ENCODE results near the gene RNF126. TPM values are rescaled to one million over a fixed set of nuclear protein-coding genes. Genes with fewer than 3 reads are reported as not detected.

RNF126 gene
- total RNA-seq, 2 donors from 2014 or later, result 47.8 to 61.9 TPM

DNA sequence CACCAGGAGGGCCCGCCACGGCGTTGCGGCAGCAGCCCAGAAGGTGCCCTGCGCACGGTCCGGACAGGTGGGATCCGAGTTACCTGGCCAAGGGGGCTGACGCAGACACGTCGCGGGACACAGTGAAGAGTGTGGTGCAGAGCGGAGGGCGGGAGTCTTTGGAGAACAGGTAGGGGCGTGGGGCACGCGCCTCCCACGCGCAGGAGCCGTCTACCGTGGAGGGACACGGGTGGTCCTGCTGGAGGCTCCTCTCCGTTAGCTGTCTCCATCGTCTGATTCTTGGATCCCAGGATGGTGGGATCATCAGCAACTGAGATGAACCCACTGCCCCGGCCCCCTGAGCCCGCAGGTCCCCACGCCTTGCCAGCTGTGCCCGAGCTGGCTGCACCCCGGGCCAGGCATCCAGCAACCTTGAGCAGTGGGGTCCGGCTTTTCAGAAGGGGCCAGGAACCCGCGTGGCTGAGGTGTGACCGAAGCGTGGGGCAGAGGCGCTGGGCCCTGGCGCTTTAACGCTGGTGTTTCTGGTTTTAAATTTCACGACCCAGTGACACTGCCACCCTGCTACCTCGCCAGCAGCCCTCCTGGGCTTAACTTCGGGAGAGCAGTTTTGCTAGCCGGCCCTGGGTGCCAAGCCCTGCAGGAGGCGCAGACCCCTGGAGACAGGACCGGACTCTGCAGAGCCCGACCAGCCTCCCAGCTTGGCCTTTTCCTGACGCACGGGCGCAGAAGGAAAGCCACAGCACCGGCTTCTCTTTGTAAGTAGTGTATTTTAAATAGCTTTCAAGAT, 16.0 kb downstream of the RNF126 start:
- H3K27me3 ChIP-seq (replicated peaks; ENCODE audit: insufficient read depth), result no peaks in the 10 kb centered on the region
- no peaks in the 10 kb centered on the region for H3K4me1 ChIP-seq (ENCODE audit: control insufficient read depth in 1 of 2, low read depth in 2 of 2)
- TF ChIP-seq, protein P1, sequence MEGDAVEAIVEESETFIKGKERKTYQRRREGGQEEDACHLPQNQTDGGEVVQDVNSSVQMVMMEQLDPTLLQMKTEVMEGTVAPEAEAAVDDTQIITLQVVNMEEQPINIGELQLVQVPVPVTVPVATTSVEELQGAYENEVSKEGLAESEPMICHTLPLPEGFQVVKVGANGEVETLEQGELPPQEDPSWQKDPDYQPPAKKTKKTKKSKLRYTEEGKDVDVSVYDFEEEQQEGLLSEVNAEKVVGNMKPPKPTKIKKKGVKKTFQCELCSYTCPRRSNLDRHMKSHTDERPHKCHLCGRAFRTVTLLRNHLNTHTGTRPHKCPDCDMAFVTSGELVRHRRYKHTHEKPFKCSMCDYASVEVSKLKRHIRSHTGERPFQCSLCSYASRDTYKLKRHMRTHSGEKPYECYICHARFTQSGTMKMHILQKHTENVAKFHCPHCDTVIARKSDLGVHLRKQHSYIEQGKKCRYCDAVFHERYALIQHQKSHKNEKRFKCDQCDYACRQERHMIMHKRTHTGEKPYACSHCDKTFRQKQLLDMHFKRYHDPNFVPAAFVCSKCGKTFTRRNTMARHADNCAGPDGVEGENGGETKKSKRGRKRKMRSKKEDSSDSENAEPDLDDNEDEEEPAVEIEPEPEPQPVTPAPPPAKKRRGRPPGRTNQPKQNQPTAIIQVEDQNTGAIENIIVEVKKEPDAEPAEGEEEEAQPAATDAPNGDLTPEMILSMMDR (IDR thresholded peaks at IDR 0.05), result no peak
- DNase-seq (ENCODE audit: low spot score), result no peak
- ATAC-seq (ENCODE audit: insufficient number of reproducible peaks, low FRiP score, low read depth), result no peak
- H3K4me3 ChIP-seq, result no peak overlapping the region
- no peak overlapping the region for H3K27ac ChIP-seq
- H3K36me3 ChIP-seq, result peaks cover 47% of the 10 kb centered on the region
- no peaks in the 10 kb centered on the region for H3K9me3 ChIP-seq

DNA sequence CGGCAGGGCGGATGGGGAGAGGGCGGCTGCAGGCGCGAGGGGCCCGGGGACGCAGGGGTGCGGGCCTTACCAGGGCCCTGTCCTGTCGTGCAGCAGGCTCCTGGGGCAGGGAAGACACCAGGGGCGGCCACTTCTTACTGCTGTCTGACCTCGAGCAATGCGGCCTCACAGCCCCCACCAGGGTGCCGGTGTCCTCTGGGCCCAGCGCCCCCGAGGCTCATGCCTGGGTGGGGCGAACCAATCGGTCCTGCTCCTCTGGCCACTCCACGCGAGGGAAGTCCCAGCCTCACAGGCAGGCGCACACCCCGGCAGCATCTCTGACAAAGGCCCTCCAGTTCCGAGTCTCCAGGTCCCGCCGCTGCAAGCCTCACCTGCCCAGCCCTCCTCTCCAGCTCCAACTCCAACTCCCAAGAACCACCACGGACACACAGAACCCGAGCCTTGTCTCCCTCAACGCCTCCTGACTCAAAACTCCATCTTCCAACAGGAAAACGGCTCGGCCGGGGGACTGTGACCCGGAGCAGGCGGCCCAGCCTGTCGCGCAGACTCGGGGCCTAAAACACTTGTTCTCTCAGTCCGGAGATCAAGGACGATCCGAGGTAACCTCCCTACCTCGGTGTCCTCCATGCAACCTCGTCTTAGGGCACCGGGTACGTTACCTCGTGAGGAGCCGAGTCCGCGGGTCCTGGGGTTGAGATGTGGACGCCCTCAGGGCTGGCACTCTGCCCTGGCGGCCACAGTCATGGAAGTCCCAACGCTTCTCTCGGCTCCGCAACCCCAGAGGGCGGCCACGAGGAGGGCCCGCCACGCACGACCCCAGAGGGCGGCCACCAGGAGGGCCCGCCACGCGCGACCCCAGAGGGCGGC, 16.9 kb downstream of the RNF126 start:
- H3K4me1 ChIP-seq (ENCODE audit: control insufficient read depth in 1 of 2, low read depth in 2 of 2), result no peaks in the 10 kb centered on the region
- H3K36me3 ChIP-seq, result peaks cover 40% of the 10 kb centered on the region

DNA sequence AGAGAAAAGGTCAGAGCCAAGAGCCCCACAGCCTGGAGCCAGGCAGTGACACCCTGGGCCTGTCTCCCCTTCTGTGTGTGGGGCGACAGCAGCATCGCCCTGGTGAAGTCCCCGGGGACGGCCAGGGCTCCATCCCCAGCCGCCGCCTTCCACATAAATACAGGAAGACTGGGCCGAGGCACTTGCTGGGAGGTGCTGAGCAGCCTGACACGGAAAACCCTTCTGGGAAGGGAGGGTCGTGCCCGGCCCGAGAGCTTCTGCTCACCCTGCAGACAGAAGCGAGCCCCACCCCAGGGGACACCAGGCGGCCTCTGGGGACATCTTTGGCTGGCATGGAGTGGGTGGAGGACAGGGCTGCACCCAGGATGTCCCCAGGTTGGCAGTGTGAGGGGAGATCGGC, 18.2 kb downstream of the RNF126 start:
- no peak overlapping the region for H3K4me3 ChIP-seq
- no peaks in the 10 kb centered on the region for H3K27me3 ChIP-seq (replicated peaks; ENCODE audit: insufficient read depth)
- no peak for ATAC-seq (ENCODE audit: insufficient number of reproducible peaks, low FRiP score, low read depth)
- DNase-seq (ENCODE audit: low spot score), result no peak
- H3K36me3 ChIP-seq, result peaks cover 33% of the 10 kb centered on the region
- TF ChIP-seq, protein P1 (IDR thresholded peaks at IDR 0.05), result no peak
- no peaks in the 10 kb centered on the region for H3K9me3 ChIP-seq
- H3K27ac ChIP-seq, result no peak overlapping the region
- no peaks in the 10 kb centered on the region for H3K4me1 ChIP-seq (ENCODE audit: control insufficient read depth in 1 of 2, low read depth in 2 of 2)

More for the DNA sequence above, 16.9 kb downstream of the RNF126 start:
- H3K27me3 ChIP-seq (replicated peaks; ENCODE audit: insufficient read depth), result no peaks in the 10 kb centered on the region
- H3K27ac ChIP-seq, result no peak overlapping the region
- H3K4me3 ChIP-seq, result no peak overlapping the region
- no peaks in the 10 kb centered on the region for H3K9me3 ChIP-seq
- ATAC-seq (ENCODE audit: insufficient number of reproducible peaks, low FRiP score, low read depth) (no peak), DNase-seq (ENCODE audit: low spot score) (no peak)
- TF ChIP-seq, protein P1 (IDR thresholded peaks at IDR 0.05), result no peak

DNA sequence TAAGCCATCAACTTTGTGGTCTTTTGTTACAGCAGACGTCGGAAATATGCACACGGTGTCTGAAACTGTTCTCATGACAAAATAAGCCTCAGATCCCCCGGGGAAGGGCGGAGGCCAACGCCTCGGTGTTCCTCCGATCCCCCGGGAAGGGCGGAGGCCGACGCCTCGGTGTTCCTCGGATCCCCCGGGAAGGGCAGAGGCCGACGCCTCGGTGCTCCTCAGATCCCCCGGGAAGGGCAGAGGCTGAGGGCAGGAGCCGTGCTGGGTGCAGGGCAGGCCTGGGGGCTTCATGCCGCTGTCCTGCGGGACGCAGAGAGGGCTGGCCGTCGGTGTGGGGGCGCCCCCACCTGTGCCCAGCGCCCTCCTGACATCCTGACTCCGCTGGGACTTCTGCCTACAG, 18.7 kb downstream of the RNF126 start:
- no peak overlapping the region for H3K4me3 ChIP-seq
- H3K27me3 ChIP-seq (replicated peaks; ENCODE audit: insufficient read depth), result no peaks in the 10 kb centered on the region
- H3K27ac ChIP-seq, result no peak overlapping the region
- peaks cover 0 to under 1% of the 10 kb centered on the region in 2 donors for H3K4me1 ChIP-seq (ENCODE audit: control insufficient read depth in 1 of 2, low read depth in 2 of 2)
- TF ChIP-seq, protein P1 (IDR thresholded peaks at IDR 0.05), result no peak
- ATAC-seq (ENCODE audit: insufficient number of reproducible peaks, low FRiP score, low read depth) (no peak), DNase-seq (ENCODE audit: low spot score) (no peak)
- H3K9me3 ChIP-seq, result no peaks in the 10 kb centered on the region
- peaks cover 29% of the 10 kb centered on the region for H3K36me3 ChIP-seq

DNA sequence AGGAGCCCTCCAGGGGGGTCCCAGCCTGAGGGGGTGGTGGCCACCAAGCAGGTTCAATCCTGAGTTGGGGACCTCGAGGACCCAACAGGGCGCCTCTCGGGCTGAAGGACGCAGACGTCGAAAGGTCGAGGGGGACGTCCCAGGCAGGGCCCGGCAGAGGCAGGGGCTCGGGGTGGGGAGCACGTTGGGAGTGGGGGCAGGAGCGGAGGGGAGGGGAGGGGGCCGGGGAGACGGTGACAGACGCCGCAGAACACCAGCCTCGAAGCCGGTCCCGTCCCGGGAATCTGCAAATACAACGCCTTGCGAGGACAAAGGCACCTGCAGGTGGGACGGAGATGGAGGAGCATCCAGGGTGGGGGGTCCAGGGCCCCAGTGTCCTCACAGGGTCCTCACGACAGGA, 19.3 kb downstream of the RNF126 start:
- Histone ChIP-seq H3K27ac (no peak overlapping the region), H3K36me3 (peaks cover 24% of the 10 kb centered on the region), H3K27me3 (replicated peaks; ENCODE audit: insufficient read depth) (no peaks in the 10 kb centered on the region), H3K9me3 (no peaks in the 10 kb centered on the region), H3K4me3 (no peak overlapping the region), H3K4me1 (ENCODE audit: control insufficient read depth in 1 of 2, low read depth in 2 of 2) (peaks cover 4 to 7% of the 10 kb centered on the region in 2 donors)
- ATAC-seq (ENCODE audit: insufficient number of reproducible peaks, low FRiP score, low read depth) (no peak), DNase-seq (ENCODE audit: low spot score) (no peak)
- TF ChIP-seq, protein P1 (IDR thresholded peaks at IDR 0.05), result no peak
